Suprapubic skin (tissue), 4 donors: Measurements from ENCODE around the gene TNFAIP8L1.

Experiments used
- EP300 ChIP-seq: sonication (generic); formaldehyde crosslinking; IDR thresholded peaks from one replicate; pipeline ENCODE4 v1.6.1; 2017; ENCODE audit warnings: antibody characterized with exemption
- POLR2A ChIP-seq, 2 donors: fragments of 450-650 bp; IDR thresholded peaks; one replicate each; pipeline ENCODE4 v1.6.1; 2017; ENCODE audit warnings: antibody characterized with exemption in 2 of 2, mild to moderate bottlenecking in 2 of 2, moderate library complexity in 2 of 2
- POLR2AphosphoS5 ChIP-seq, 3 donors: sonication (generic); formaldehyde crosslinking; IDR thresholded peaks; one replicate each; pipeline ENCODE4 v1.6.1; 2017; ENCODE audit warnings: antibody characterized with exemption in 3 of 3
- TF ChIP-seq, protein P1 (sequence below), 2 donors: fragments of 200-600 bp in 1 of 2; fragments of 450-650 bp in 1 of 2; sonication (generic) in 1 of 2; IDR thresholded peaks; one replicate each; pipeline ENCODE4 v1.5.1; 2016 to 2019; ENCODE audit warnings: antibody characterized with exemption in 2 of 2, mild to moderate bottlenecking in 1 of 2, moderate library complexity in 1 of 2

DNA sequence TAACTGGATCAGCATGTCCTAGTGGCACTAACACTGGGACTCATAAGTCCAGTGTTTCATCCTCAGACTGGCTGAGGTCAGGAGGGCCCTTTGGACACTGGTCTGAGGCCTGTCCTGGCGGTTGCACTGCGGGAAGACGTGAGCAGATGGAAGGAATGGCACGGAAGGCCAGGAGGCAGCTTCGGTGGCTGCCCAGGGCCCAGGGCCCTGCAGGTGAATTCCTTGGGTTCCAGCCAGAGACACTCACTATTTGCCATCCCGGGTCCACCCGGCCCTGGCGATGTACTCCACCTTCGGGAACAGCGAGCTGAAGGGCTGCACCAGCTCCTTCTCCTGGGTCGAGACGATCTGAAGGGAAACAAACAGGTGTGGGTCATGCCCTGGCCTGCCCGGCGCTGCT lies 58.0 kb downstream of the TNFAIP8L1 start:
- TF ChIP-seq, protein P1, sequence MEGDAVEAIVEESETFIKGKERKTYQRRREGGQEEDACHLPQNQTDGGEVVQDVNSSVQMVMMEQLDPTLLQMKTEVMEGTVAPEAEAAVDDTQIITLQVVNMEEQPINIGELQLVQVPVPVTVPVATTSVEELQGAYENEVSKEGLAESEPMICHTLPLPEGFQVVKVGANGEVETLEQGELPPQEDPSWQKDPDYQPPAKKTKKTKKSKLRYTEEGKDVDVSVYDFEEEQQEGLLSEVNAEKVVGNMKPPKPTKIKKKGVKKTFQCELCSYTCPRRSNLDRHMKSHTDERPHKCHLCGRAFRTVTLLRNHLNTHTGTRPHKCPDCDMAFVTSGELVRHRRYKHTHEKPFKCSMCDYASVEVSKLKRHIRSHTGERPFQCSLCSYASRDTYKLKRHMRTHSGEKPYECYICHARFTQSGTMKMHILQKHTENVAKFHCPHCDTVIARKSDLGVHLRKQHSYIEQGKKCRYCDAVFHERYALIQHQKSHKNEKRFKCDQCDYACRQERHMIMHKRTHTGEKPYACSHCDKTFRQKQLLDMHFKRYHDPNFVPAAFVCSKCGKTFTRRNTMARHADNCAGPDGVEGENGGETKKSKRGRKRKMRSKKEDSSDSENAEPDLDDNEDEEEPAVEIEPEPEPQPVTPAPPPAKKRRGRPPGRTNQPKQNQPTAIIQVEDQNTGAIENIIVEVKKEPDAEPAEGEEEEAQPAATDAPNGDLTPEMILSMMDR (IDR thresholded peaks at IDR 0.05) = no peak
- TF ChIP-seq EP300 = no peak
- no peak for TF ChIP-seq POLR2A (IDR thresholded peaks at IDR 0.05)
- no peak for TF ChIP-seq POLR2AphosphoS5 (IDR thresholded peaks at IDR 0.05)
